Panc1 (cell line): ENCODE data around the gene SLC30A4. TPM values are rescaled to one million over a fixed set of nuclear protein-coding genes. Genes with fewer than 3 reads are reported as not detected.

ENCODE experiments used
- ATAC-seq: fragments of 200-7000 bp; cut with Tn5 transposase; 2 replicates; pipeline ENCODE4 v1.9.1; 2020; ENCODE audit warnings: mild to moderate bottlenecking, moderate library complexity
- BruUV-seq: library from RNA; stranded (reverse); fragments of 400-500 nt; replicated peaks from 2 replicates; lab custom pipeline; 2021; lab: Mats Ljungman, UMichigan
- CTCF ChIA-PET: fragments of 300-600 bp; sonication (Branson Sonifier 250); formaldehyde crosslinking; loops from one replicate; lab custom pipeline; 2022; ENCODE audit warnings: antibody characterized with exemption; lab: Charles Lee
- POLR2A ChIA-PET: fragments of 300-600 bp; sonication (Branson Sonifier 250); formaldehyde crosslinking; loops from one replicate; lab custom pipeline; 2022; ENCODE audit warnings: antibody characterized with exemption; lab: Charles Lee
- DNase-seq: peaks from one replicate; pipeline ENCODE4 v3.0.0-alpha.2; 2010; ENCODE audit warnings: low read depth, low spot score
- H3K27ac ChIP-seq: 2 replicates; pipeline ENCODE4 v1.5.1; 2011; ENCODE audit warnings: mild to moderate bottlenecking, low read length, inconsistent platforms
- H3K27me3 ChIP-seq: fragments of 200-500 bp; sonication (Bioruptor generic); 2 replicates; pipeline ENCODE4 v1.6.0; 2014; ENCODE audit warnings: low read length, inconsistent platforms; ENCODE audit not compliant: control insufficient read depth, insufficient read depth
- H3K36me3 ChIP-seq: fragments of 200-500 bp; sonication (Bioruptor generic); 2 replicates; pipeline ENCODE4 v1.5.1; 2014; ENCODE audit warnings: inconsistent platforms, mild to moderate bottlenecking, low read length, moderate library complexity; ENCODE audit not compliant: control insufficient read depth, insufficient read depth
- H3K4me1 ChIP-seq: 2 replicates; pipeline ENCODE4 v1.5.1; 2011; ENCODE audit warnings: inconsistent platforms, mild to moderate bottlenecking, low read length, moderate library complexity; ENCODE audit not compliant: control insufficient read depth, insufficient read depth
- H3K4me3 ChIP-seq, 2 experiments: 2 replicates each; pipeline ENCODE4 v1.5.1; 2011 to 2012; ENCODE audit warnings: low read depth in 2 of 2, low read length in 2 of 2, mild to moderate bottlenecking in 2 of 2, inconsistent platforms in 1 of 2, moderate library complexity in 1 of 2
- H3K9me3 ChIP-seq: fragments of 200-500 bp; sonication (Bioruptor generic); 2 replicates; pipeline ENCODE4 v1.5.1; 2014; ENCODE audit warnings: low read depth, mild to moderate bottlenecking, inconsistent platforms, low read length, moderate library complexity; ENCODE audit not compliant: control insufficient read depth, insufficient read depth
- CTCF ChIP-seq: fragments of 450-650 bp; IDR thresholded peaks from 2 replicates; pipeline ENCODE4 v1.5.1; 2017; ENCODE audit warnings: mild to moderate bottlenecking
- POLR2AphosphoS5 ChIP-seq: IDR thresholded peaks from 2 replicates; pipeline ENCODE4 v1.6.1; 2012; ENCODE audit warnings: mild to moderate bottlenecking, low read depth, low read length, moderate library complexity
- REST ChIP-seq, 2 experiments: IDR thresholded peaks; 2 replicates each; pipeline ENCODE4 v1.6.1; 2011 to 2012; ENCODE audit warnings: low read depth in 2 of 2, control low read depth in 1 of 2, low read length in 1 of 2, mild to moderate bottlenecking in 1 of 2, moderate library complexity in 1 of 2; ENCODE audit not compliant: insufficient read depth in 1 of 2
- SIN3A ChIP-seq: IDR thresholded peaks from 2 replicates; pipeline ENCODE4 v1.6.1; 2012; ENCODE audit warnings: low read depth, mild to moderate bottlenecking, low read length, moderate library complexity, borderline replicate concordance; ENCODE audit not compliant: insufficient read depth
- TCF7L2 ChIP-seq: IDR thresholded peaks from 2 replicates; pipeline ENCODE4 v1.6.1; 2011; ENCODE audit warnings: mild to moderate bottlenecking, low read depth, low read length, inconsistent platforms
- in situ Hi-C: cut with HindIII; loops from 2 replicates; pipeline ENCODE4 v1.10.0; 2016; ENCODE audit warnings: low sequenced_read_pairs, low pct_unique_long_range_greater_than_20kb
- intact Hi-C: fragments of 100-400 bp; cut with micrococcal nuclease; formaldehyde crosslinking; loops from one replicate; pipeline ENCODE4 v1.10.0; 2022; ENCODE audit not compliant: unreplicated experiment
- total RNA-seq: library from RNA; stranded (reverse); gene quantifications from one replicate; pipeline ENCODE4 v1.2.1, GENCODE V29; 2021; ENCODE audit not compliant: unreplicated experiment

SLC30A4 gene
- total RNA-seq, 1 experiment from 2014 or later, result 9.3 TPM

GRCh38 chr15:45449395-45449794 is 73.2 kb downstream of the SLC30A4 start:
- DNase-seq, result no peak
- CTCF ChIA-PET, result interaction anchor here (0.9 kb wide), 1 partner anchor 12 kb away, joined by 4 read pairs; no protein-coding TSS in a partner anchor
- POLR2A ChIA-PET, result no interaction called here
- intact Hi-C loops, result no loop called here
- H3K27me3 ChIP-seq, result no peaks in the 10 kb centered on the region
- no peaks in the 10 kb centered on the region for H3K36me3 ChIP-seq
- H3K27ac ChIP-seq, result peak overlapping the region; percentile 76
- H3K9me3 ChIP-seq, result no peaks in the 10 kb centered on the region; the same call in 1 of the 2 replicates
- no peak for ATAC-seq
- H3K4me3 ChIP-seq, result no peak overlapping the region
- TF ChIP-seq SIN3A (no peak), POLR2AphosphoS5 (no peak), REST (IDR thresholded peaks at IDR 0.05; ENCODE audit: insufficient read depth in 1 of 2, low read depth in 2 of 2, low read length in 1 of 2) (no peak), CTCF (no peak), TCF7L2 (no peak)
- H3K4me1 ChIP-seq, result peaks cover 39% of the 10 kb centered on the region
- BruUV-seq, result no TSS peak
- in situ Hi-C loops, result no loop called here

GRCh38 chr15:45448066-45448915 is 74.3 kb downstream of the SLC30A4 start:
- H3K27me3 ChIP-seq, result no peaks in the 10 kb centered on the region
- ChIA-PET POLR2A (interaction anchor here (0.5 kb wide), 1 partner anchor 16 kb away, joined by 8 read pairs; no protein-coding TSS in a partner anchor), CTCF (interaction anchor here (1.2 kb wide), 1 partner anchor 19 kb away, joined by 5 read pairs; no protein-coding TSS in a partner anchor)
- DNase-seq (no peak), ATAC-seq (peak; percentile 76)
- H3K4me3 ChIP-seq, result no peak overlapping the region
- H3K27ac ChIP-seq, result peak overlapping the region; percentile 76
- peaks cover 35% of the 10 kb centered on the region for H3K4me1 ChIP-seq
- intact Hi-C loops (no loop called here), in situ Hi-C loops (no loop called here)
- TF ChIP-seq TCF7L2 (no peak), REST (IDR thresholded peaks at IDR 0.05; ENCODE audit: insufficient read depth in 1 of 2, low read depth in 2 of 2, low read length in 1 of 2) (no peak), POLR2AphosphoS5 (no peak), CTCF (no peak), SIN3A (no peak)
- BruUV-seq, result no TSS peak
- no peaks in the 10 kb centered on the region; the same call in 1 of the 2 replicates for H3K9me3 ChIP-seq
- no peaks in the 10 kb centered on the region for H3K36me3 ChIP-seq
